ENCODE data around the gene ZNF639.

- TF ChIP-seq CTCF (IDR thresholded peaks at IDR 0.05) (no peak), POLR2A (IDR thresholded peaks at IDR 0.05) (no peak)
Observed at GRCh38 chr3:179299999-179300613, 22.7 kb upstream of the ZNF639 start.

Data from Peyer's patch (tissue), 4 donors.